ENCODE data around the gene HDAC5.

GRCh38 chr17:44067545-44067940 is 55.9 kb downstream of the HDAC5 start:
- TF ChIP-seq, protein P1, sequence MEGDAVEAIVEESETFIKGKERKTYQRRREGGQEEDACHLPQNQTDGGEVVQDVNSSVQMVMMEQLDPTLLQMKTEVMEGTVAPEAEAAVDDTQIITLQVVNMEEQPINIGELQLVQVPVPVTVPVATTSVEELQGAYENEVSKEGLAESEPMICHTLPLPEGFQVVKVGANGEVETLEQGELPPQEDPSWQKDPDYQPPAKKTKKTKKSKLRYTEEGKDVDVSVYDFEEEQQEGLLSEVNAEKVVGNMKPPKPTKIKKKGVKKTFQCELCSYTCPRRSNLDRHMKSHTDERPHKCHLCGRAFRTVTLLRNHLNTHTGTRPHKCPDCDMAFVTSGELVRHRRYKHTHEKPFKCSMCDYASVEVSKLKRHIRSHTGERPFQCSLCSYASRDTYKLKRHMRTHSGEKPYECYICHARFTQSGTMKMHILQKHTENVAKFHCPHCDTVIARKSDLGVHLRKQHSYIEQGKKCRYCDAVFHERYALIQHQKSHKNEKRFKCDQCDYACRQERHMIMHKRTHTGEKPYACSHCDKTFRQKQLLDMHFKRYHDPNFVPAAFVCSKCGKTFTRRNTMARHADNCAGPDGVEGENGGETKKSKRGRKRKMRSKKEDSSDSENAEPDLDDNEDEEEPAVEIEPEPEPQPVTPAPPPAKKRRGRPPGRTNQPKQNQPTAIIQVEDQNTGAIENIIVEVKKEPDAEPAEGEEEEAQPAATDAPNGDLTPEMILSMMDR (conservative IDR thresholded peaks at IDR 0.05 in 1 of 2, IDR thresholded peaks at IDR 0.05 in 1 of 2; ENCODE audit: low read depth in 1 of 2, low read length in 2 of 2), result no peak
- no peak for TF ChIP-seq EZH2 (IDR thresholded peaks at IDR 0.05; ENCODE audit: low read length, missing control alignments)
